ENCODE data around the gene MON2.
A peak's percentile ranks its signal among the peaks of the same experiment; 100 is the strongest.
"Not testable (repeated sequence)": the region's sequence is repeated elsewhere in the genome, so short reads cannot be mapped to it uniquely, and the experiment has no call there.

Gene MON2

GRCh38 chr12:62559366-62559765 lies 92.7 kb downstream of the MON2 start:
- not testable (repeated sequence) for DNase-seq

DNA sequence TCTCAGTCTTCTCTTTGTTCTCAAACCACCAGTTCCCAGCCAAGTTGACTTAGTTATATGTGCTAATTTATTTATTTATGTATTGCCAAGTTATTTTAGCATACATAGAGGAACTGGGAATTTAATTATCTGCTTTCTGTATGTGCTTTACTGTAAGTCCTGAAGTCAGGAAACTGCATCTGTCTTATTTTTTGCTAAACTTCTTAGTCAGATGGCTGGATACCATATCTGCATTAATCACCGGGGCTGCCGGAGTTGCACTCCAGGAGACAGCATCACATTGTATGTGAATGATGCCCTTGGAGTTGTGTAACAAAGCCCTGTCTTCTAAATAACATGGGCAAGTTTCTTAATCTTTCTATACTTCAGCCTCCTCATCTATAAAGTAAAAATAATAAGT lies 96.2 kb downstream of the MON2 start:
- DNase-seq, result no peak

- no peak for DNase-seq
These were observed 108.4 kb downstream of the MON2 start for GRCh38 chr12:62575036-62575435.

- no peak for DNase-seq
These were observed 109.9 kb downstream of the MON2 start for GRCh38 chr12:62576503-62576902.

- no peak for DNase-seq
These were observed 112.1 kb downstream of the MON2 start for GRCh38 chr12:62578726-62579125.

DNA sequence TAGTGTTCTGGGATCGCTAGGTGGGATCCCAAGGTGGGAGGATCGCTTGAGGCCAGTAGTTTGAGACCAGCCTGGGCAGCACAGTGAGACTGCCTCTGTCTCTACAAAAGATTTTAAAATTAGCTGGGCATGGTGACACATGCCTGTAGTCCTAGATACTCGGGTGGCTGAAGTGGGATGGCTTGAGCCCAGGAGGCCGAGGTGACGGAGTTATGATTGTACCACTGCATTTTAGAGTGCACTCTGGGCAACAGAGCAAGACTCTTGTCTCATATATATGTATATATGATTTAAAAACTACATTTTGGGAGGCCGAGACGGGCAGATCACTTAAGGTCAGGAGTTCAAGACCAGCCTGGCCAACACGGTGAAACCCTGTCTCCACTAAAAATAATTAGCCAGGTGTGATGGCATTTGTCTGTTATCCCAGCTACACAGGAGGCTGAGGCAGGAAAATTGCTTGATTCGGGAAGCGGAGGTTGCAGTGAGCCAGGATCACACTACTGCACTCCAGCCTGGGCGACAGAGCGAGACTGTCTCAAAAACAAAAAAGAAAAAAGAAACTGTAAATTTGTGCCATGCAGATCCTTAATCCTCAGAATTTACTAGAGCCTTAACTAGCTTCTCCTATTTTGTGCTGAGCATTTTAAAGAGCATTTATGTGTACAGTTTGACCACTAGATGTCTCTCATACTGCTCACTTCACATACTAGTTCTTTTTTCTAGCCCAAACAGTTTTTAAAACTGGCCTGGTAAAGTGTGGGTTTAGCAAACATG lies 114.8 kb downstream of the MON2 start:
- peak; percentile 25 for DNase-seq

DNA sequence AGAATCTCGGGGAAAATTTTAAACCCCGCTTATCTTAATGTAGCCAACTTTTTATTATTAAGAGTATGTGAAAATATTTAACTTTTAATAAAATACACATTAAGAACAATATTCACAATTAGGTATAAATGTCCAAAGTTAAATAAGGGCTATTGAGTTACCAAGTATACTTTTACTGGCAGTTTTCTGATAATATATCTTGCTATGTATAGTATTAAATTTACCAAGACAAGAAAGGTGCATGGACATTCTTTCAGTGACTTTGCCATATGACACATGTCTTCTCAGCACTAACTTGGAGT lies 115.4 kb downstream of the MON2 start:
- no peak for DNase-seq

DNA sequence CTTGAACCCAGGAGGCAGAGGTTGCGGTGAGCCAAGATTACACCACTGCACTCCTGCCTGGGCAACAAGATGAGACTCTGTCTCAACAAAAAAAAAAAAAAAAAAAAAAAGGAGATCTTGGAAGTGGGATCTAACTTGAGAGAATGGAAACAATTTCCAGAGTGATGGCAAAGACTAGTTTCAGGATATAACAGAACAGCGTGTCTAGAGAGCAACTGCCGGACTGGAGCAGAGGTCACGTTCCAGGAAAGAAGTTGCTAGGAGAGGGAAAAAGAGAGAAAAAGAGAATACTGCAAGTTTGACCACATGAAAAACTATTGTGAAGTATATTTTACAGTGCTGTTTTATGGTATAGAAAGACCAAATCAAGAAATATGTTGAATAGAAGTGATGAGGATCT lies 118.0 kb downstream of the MON2 start:
- DNase-seq, result no peak

DNA sequence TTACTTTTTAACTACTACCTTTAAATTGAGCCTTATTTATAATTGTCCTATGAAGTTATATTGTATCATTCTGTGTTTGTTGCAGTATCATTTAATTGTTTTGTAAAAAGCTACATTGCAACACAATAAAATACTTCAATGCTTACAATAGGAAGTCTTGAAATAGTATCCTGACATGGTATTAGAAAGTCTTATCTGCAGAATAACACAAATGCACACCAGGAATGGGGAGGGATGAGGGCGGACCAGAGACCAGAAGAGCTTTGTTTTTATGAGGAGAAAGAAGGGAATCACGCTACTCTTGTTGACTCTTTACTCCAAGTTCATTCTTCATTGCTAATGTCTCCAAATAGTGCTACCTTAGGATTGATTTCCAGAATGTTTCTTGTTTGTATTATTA lies 120.2 kb downstream of the MON2 start:
- no peak for DNase-seq

GRCh38 chr12:62588916-62589315 lies 122.3 kb downstream of the MON2 start:
- DNase-seq, result no peak

GRCh38 chr12:62597253-62597652 lies 130.6 kb downstream of the MON2 start:
- DNase-seq, result no peak

DNA sequence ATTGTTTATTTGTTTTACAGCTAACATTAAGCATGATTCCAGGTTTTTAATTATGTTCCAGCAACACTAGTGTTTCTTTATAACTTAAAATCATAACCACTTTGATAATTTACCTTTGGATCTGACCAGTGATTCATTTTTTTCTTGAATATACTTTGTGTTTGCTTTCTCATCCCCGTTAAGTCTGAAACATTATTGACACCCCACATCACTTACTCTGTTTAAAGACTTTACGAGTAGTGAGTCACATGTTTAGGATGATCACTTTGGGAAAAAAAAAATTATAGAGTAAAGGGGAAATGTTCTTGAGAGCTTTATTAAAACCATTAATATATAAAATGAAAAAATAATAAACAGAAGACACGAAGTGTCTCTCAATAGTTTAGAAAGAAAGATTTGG lies 132.2 kb downstream of the MON2 start:
- no peak for DNase-seq

DNA sequence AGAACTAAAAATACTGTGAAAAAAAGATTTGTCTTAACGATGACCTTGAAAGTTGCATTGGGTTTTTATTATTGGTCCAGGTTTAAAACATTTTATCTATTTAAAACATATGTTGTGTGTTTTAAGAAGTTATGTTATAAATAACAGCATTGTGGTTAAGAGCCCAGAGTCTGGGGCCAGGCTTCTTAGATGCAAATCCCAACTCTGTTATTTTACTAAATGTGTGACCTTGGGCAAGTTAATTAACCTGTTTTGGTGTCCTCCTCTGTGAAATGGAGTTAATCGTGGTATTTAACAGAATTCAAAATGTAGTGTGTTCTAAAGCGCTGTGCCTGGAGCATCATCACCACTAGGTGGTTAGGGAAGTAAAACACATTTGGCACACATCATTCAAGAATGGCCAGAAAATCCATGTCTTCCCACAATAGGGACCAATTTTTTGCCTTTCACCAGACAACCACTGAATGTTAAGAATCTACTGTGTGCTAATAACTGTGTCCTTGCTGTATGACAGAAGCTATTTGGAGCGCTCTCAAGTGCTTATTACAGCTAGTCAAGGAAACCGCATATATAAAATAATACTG lies 133.3 kb downstream of the MON2 start:
- DNase-seq, result no peak

- no peak for DNase-seq
These were observed 135.1 kb downstream of the MON2 start for GRCh38 chr12:62601765-62602164.

GRCh38 chr12:62602255-62603060 lies 135.8 kb downstream of the MON2 start:
- peak; percentile 80 for DNase-seq

DNA sequence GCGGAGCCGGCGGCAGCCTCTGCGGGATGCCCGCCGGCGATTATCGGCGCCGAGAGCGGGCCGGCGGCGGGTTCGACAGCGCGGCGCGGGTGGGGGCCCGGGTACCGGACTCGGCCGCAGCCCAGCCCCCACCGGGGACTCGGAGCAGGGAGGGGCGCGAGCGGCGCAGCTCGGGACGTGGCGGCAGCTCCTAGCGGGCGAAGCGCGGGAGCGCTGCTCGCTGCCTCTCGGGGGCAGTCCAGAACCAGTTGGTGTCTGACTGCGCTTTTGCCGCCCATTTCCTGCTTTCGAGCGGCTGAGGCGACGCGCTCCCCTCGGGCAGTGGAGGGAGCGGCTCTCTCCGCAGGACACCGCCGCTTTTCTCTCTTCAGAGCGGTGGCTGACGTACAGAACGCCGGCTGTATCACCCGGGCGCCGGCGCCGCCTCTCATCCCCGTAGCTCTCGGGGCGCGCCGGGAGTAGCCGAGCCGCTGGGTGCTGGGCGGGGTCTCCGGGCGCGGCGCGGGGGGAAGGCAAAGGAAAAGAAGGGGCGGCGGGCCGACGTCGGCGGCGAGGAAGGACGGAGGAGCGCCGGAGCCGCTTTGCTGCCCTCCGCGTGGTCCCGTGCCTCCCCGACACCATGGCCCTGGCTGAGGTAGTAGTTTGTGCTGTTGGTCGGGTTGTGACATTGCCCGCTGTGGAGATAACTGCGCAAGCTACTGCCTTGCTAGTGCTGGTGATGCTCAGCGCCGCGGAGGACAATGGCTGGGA lies 136.6 kb downstream of the MON2 start:
- DNase-seq, result peak; percentile 89

GRCh38 chr12:62603811-62604098 lies 137.1 kb downstream of the MON2 start:
- DNase-seq, result no peak

DNA sequence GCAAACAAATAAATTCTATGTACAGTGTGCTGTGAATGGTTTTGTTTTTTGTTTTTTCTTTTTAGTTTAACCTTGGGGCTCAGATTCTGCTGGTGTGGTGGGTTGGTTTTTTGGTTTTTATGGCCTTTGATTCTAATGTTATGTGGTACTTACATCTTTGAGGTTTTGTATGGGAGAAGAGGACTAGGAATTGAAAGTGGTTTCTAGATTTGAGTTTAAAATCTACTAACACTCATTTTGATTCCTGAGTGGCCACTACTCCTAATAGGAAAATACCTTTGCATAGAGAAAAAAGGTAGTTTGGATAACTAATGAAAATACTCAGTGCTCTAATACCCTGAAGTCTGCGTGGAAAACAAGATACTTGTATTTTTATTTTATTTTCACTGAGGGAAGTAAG lies 137.7 kb downstream of the MON2 start:
- no peak for DNase-seq

- DNase-seq, result no peak
These were observed 138.2 kb downstream of the MON2 start for GRCh38 chr12:62604871-62605270.

DNA sequence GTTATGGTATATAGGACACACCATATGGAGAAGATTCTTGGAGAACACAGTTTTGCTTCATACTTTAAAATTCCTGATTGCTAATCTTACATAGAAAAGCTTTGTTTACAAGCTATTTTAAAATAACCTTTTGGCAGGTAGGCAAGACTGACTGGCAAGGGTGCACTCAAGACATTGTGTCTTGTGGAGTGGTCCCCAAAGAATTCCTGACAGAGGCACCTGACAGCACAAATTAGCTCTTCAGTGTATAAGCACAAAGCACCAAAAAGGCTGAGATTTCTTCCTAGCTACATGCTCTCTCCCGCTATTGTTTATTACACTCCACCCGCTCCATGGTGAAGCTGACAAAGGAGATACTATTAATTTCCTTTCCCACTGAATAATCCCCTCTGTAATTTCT lies 139.4 kb downstream of the MON2 start:
- DNase-seq, result no peak

DNA sequence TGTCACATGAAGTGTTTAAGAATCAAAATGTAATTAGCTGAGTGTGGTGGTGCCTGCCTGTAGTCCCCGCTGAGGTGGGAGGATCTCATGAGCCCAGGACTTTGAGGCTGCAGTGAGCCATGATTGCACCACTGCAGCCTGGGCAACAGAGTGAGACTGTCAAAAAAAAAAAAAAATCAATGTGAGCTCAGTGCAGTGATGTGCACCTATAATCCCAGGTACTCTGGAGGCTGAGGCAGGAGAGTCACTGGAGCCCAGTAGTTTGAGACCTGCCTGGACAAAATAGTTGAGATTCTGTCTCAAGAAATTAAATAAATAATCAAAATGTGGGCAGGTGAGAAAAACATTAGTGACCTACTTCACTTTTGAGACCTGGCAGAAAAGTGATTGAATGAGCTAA lies 140.0 kb downstream of the MON2 start:
- no peak for DNase-seq

DNA sequence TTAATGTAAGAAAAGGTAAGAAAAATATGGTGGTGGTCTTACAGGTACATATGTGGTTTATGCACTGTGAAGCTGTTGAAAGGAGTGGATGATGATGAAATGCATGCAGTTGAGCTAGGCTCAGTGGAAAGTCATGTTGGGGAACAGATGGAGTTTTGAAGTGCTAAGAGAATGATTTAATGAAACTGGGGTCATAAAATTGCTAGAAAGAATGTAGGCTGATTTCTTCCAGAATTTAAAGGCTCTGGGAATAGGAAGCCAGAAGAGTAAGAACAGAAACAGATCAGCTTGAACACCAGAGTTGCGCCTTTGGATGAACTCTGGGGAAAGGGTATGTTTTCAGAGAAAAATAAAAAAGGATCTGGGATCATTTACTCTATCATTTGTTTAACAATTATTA lies 146.5 kb downstream of the MON2 start:
- DNase-seq, result no peak

GRCh38 chr12:62618319-62618718 lies 151.7 kb downstream of the MON2 start:
- DNase-seq, result no peak

DNA sequence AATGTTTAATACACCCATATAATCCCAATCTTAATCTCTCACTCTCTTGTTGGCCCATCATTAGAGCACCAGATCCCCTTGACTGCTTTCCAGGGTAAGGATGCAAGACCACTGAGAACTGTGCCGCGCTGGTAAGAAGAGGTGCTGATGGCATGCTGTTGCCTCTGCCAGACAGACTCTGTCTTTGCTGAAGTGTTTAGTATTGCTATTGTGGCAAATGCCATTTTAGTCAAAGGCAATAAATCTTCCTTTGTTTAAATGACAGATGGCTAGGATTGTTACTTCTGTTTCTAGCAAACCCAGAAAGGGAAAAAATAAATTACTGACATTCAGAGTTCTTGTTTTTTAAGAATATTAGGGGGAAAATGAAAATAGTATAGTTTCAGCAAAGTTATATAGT lies 152.3 kb downstream of the MON2 start:
- DNase-seq, result no peak
